Activated T-cell treated with anti-CD3 and anti-CD28 coated beads for 48 hours (primary cell): Measurements from ENCODE around the gene KIF13A.
"Not testable (repeated sequence)": the region's sequence is repeated elsewhere in the genome, so short reads cannot be mapped to it uniquely, and the experiment has no call there.

Source experiments
- DNase-seq: peaks from one replicate; pipeline ENCODE4 v3.0.0-alpha.2; 2020; ENCODE audit warnings: low read depth

KIF13A gene

DNA sequence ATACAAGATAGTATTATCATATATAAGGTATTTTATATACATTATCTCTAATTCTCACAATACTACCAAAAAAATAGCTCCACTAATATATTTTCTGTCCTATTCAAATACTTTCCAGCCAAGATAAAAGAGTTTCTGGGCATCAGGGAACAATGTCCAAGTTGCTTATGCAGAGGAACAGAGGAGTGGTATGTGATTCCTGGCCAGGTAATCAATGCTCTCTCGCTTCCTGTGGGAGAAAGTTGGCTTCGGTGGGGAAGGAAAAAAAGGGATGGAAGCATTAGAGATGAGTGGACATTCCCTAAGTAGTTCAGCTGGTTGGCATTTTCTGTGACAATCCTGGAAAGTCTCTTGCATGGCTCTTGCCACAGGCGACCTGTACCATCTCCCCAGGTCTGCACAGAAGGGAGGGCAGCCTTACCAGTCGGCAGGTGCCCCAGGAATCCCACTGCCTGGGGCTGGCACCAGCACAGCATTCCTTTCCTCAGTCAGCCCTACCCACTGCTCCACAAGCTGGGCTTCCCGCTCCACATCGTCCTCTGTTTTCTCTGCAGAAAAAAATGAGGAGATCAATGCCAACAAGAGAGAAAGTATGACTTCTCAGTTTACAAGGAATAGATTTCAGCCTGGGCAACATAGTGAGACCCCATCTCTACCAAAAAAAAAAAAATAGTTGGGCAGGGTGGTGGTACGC is 202.2 kb downstream of the KIF13A start:
- DNase-seq: no peak

DNA sequence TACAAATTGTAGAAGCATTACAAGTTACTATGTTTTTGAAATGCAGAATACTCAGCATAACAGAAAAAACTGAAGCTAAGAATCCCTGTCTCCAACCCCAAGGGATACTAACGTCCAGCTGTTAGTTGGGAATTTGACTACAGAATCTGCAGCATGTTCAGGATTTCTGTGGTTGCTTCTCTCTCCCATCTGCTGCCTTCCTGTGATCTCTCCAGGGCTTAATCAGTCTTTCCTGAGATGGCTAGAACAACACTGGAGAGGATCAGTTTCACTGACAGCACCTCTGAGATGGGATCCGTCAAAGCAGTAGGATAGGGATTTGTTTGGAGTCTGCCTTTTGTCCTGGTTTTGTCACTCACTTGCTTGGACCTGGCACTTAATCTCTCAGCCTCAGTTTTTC is 207.4 kb downstream of the KIF13A start:
- no peak for DNase-seq

- no peak for DNase-seq
Measured at GRCh38 chr6:17771609-17772008, 215.8 kb downstream of the KIF13A start.

DNA sequence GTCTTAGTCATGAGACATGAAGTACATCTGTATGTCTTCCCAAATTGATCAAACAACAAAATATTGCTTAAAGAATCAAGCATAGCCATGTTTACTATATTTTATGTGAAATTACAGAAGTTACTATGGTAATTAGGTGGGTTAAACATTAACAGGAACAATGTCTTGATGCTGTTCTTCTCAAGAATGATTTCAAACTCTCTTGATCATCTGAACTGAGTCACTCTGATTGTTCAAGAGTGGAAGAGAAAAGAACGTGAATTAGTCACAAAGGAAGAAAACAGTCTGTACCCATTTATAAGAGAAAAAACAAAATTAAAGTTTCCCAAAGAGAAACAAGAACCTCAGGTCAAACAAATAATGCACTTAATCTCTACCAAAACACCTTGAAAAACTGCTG is 218.6 kb downstream of the KIF13A start:
- no peak for DNase-seq

GRCh38 chr6:17768388-17768787 is 219.0 kb downstream of the KIF13A start:
- no peak for DNase-seq

DNA sequence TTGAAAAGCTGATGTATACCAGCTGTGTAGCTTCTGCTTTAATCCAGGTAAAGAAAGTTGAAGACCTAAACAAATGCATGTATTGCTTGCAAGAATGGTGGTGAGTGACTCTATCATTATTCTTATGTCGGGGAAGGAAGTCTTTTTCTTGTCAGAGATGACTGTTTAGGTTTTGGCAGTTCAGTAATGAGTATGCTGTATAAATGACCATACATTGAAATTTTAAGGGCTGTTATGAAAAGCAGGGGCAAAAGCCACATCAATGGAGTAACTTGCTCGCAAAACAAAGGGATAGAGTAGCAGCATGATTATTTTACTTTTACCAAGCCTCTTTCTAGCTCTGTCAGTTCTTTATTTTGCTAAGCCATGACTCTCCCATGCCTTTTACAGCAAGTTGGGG is 224.8 kb downstream of the KIF13A start:
- no peak for DNase-seq

DNA sequence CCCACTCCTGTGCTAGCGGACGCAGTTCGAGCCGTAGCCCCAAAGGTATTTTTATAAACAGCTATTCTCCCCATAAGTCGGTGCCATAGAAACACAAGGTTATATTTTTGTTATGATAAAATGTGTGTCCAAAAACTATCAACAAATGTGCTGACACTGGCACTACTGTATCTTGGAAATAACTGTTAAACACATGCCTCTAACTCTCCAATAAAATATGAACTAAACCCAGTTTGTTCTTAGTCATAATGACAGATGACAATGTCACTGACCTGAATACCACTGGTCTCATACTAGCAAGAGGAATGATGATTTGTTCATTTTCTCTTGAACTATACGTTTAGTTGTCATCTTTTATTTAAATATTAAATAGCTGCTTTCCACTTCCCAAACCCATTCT is 229.3 kb downstream of the KIF13A start:
- DNase-seq: no peak

GRCh38 chr6:17754254-17754653 is 233.2 kb downstream of the KIF13A start:
- DNase-seq: no peak

DNA sequence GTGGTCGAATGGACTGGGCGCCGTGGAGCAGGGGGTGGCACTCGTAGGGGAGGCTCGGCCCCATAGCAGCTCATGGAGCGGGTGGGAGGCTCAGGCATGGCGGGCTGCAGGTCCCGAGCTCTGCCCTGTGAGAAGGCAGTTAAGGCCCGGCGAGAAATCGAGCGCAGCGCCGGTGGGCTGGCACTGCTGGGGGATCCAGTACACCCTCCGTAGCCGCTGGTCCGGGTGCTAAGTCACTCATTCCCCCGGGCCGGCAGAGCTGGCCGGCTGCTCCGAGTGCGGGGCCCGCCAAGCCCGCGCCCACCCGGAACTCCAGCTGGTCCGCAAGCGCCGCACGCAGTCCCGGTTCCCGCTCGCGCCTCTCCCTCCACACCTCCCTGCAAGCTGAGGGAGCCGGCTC is 242.1 kb downstream of the KIF13A start:
- not testable (repeated sequence) for DNase-seq

DNA sequence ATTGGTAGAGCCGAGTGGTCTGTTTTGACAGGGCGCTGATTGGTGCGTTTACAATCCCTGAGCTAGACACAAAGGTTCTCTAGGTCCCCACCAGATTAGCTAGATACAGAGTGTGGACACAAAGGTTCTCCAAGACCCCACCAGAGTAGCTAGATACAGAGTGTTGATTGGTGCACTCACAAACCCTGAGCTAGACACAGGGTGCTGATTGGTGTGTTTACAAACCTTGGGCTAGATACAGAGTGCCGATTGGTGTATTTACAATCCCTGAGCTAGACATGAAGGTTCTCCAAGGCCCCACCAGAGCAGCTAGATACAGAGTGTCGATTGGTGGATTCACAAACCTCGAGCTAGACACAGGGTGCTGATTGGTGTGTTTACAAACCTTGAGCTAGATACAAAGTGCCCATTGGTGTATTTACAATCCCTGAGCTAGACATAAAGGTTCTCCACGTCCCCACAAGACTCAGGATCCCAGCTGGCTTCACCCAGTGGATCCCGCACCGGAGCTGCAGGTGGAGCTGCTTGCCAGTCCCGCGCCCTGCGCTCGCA is 242.6 kb downstream of the KIF13A start:
- not testable (repeated sequence) for DNase-seq

DNA sequence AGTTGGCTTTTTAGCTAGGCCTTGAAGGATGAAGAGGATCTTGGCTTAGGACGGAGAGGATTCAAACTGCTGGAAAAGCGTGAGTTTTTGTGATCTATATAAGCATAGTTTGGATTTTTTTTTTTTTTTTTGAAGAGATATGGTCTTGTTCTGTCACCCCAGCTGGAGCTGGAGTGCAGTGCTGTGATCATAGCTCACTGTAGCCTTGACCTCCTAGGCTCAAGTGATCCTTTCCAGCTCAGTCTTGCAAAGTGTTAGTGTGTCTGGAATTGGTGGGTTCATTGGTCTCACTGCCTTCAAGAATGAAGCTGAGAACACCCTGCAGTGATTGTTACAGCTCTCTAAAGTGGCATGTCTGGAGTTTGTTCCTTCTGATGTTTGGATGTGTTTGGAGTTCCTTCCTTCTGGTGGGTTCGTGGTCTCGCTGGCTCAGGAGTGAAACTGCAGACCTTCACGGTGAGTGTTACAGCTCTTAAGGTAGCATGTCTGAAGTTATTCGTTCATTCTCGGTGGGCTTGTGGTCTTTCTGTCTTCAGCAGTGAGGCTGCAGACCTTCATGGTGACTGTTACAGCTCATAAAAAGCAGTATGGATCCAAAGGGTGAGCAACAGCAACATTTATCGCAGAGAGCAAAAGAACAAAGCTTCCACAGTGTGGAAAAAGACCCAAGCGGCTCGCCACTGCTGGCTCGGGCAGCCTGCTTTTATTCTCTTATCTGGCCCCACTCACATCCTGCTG is 243.2 kb downstream of the KIF13A start:
- no peak for DNase-seq

DNA sequence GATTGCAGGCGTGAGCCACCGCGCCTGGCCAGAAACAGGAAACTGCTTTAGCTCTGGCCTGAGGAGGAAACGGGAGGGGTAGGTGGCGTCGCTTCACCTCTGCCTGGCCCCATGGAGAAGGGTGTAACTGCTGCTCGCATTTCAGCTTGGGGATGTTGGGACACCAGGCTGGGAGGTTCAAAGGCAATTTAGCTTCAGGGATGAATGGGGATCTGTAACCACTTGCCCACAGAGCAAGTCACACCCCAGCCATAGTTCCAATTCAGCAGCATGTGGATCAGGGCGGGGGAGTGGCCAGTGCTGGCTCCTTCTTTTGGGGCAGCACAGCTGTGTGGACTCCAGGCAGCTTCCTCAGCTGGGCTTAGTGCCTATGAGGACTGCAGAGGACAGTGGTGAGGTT is 245.9 kb downstream of the KIF13A start:
- no peak for DNase-seq

GRCh38 chr6:17740559-17741220 is 246.7 kb downstream of the KIF13A start:
- DNase-seq: no peak

- no peak for DNase-seq
Measured at GRCh38 chr6:17737704-17738252, 249.7 kb downstream of the KIF13A start.

- DNase-seq: not testable (repeated sequence)
Measured at GRCh38 chr6:17735311-17735710, 252.1 kb downstream of the KIF13A start.

GRCh38 chr6:17730078-17730704 is 257.2 kb downstream of the KIF13A start:
- DNase-seq: no peak

DNA sequence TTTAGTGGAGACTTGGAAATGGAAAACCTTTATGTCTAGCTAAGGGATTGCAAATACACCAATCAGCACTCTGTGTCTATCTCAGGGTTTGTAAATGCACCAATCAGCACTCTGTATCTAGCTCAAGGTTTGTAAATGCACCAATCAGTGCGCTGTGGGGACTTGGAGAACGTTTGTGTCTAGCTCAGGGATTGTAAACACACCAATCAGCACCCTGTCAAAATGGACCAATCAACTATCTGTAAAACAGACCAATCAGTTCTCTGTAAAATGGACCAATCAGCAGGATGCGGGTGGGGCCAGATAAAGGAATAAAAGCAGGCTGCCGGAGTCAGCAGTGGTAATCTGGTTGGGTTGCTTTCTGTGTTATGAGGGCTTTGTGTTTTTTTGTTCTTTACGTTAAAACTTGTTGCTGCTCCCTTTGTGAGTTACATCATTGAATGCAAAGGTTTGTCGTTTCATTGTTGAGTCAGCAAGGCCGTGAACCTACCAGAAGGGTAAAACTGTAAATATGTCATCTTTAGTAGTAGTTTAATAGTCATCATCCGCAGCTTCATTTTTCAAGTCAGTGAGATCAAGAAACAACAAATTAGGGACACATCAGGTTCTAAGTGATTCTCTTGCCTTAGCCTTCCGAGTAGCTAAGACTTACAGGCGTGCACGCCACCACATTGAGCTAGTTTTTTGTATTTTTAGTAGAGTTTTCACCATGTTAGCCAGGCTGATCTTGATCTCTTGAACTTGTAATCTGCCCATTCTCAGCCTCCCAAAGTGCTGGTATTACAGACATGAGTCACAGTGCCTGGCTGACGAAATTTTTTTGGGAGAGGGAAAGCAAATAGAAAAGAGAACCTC is 258.0 kb downstream of the KIF13A start:
- DNase-seq: no peak

GRCh38 chr6:17728551-17729222 is 258.7 kb downstream of the KIF13A start:
- no peak for DNase-seq

DNA sequence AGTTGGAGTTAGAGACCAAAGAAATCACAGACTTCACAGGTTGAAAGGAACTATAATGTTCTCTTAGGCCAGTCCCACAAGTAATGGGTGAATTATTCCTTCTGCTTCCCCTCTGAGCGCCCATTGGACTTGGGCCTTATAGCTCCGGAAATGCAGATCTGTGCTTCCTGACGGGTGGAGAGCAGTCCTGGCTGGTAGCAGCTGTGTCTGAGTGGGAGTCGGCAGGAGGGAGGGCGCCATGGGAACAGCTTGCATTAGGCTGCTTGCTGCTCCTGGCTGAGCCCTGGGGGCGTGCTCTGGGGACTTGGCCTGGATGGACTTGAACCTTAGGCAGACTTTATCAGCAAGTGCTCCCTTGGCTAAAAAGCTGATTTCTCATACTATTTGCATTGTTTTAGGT is 262.4 kb downstream of the KIF13A start:
- DNase-seq: no peak

GRCh38 chr6:17724341-17724740 is 263.1 kb downstream of the KIF13A start:
- DNase-seq: no peak

- no peak for DNase-seq
Measured at GRCh38 chr6:17721671-17722070, 265.8 kb downstream of the KIF13A start.
